Omental fat pad (tissue), 4 donors: ENCODE data around the gene CLNS1A. TPM values are rescaled to one million over a fixed set of nuclear protein-coding genes. Genes with fewer than 3 reads are reported as not detected.
"Not testable (repeated sequence)": the region's sequence is repeated elsewhere in the genome, so short reads cannot be mapped to it uniquely, and the experiment has no call there.

ENCODE experiments used
- ATAC-seq: fragments of 150-250 bp; one replicate; pipeline ENCODE4 v1.9.1; 2016; ENCODE audit warnings: mild to moderate bottlenecking, moderate library complexity; ENCODE audit not compliant: low FRiP score
- DNase-seq: peaks from one replicate; pipeline ENCODE4 v3.0.0-alpha.2; 2019; ENCODE audit warnings: low spot score
- small RNA-seq: library from RNA; depleted of rRNA; stranded (forward); fragments of <200 nt; gene quantifications from one replicate; pipeline ENCODE3, GENCODE V24; 2016
- total RNA-seq, 4 donors: library from RNA; depleted of rRNA; stranded (reverse); fragments of >200 nt; gene quantifications; one replicate each; pipeline ENCODE4 v1.1.0, GENCODE V29; 2016
- TF ChIP-seq, protein P1 (sequence below), 3 donors: fragments of 450-650 bp; IDR thresholded peaks; one replicate each; pipeline ENCODE4 v1.5.1; 2016 to 2017; ENCODE audit warnings: antibody characterized with exemption in 3 of 3, mild to moderate bottlenecking in 3 of 3, moderate library complexity in 2 of 3

The CLNS1A gene
- total RNA-seq, 4 donors from 2014 or later = 34.7 to 104 (median 75.5) TPM

DNA sequence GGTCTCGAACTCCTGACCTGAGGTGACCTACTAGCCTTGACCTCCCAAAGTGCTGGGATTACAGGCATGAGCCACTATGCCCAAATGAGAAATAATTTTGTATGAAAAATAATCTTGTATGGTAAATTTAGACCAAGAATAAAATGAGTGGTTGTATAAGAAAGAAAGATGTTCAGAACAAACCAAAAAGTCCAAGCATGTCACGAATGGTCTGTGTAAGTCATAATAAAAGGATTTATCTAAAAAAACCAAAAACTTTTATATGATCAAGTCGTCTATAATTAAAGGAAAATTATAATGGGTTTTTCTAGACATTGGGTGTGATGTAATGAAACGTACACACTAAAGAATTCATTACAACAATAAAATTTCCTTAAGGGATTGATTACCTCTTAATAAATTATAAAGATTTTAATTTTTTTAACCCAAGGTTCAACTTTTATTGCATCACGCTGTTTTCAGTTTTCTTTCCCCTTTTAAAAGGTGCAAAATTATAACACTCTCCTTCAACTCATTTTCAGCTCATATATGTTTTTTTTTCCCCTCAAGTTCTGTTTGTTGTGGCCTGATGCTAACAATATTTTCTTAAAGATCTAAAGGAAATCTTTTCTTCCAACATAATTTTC lies 56.8 kb downstream of the CLNS1A start:
- TF ChIP-seq, protein P1, sequence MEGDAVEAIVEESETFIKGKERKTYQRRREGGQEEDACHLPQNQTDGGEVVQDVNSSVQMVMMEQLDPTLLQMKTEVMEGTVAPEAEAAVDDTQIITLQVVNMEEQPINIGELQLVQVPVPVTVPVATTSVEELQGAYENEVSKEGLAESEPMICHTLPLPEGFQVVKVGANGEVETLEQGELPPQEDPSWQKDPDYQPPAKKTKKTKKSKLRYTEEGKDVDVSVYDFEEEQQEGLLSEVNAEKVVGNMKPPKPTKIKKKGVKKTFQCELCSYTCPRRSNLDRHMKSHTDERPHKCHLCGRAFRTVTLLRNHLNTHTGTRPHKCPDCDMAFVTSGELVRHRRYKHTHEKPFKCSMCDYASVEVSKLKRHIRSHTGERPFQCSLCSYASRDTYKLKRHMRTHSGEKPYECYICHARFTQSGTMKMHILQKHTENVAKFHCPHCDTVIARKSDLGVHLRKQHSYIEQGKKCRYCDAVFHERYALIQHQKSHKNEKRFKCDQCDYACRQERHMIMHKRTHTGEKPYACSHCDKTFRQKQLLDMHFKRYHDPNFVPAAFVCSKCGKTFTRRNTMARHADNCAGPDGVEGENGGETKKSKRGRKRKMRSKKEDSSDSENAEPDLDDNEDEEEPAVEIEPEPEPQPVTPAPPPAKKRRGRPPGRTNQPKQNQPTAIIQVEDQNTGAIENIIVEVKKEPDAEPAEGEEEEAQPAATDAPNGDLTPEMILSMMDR (IDR thresholded peaks at IDR 0.05) = no peak
- DNase-seq = no peak
- ATAC-seq = no peak

DNA sequence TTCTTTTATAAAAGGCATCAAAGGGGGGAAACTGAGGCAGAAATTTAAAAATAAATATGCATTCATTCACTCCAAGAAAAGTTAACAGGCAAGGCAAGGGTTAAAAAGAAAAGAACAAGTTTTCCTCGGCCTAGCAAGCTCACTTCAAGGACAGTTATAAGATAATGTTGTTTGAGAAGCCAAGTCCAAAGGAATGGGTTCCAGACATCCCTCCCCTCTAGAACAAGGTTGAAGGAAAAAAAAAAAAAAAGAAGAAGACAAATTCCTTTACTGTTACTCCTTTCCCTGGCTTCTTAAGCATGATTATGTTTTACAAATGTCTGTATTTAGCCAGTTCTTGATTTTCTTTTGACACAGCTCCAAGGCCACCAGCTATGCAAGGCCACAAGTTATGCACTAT lies 62.2 kb downstream of the CLNS1A start:
- not testable (repeated sequence) for DNase-seq, ATAC-seq

DNA sequence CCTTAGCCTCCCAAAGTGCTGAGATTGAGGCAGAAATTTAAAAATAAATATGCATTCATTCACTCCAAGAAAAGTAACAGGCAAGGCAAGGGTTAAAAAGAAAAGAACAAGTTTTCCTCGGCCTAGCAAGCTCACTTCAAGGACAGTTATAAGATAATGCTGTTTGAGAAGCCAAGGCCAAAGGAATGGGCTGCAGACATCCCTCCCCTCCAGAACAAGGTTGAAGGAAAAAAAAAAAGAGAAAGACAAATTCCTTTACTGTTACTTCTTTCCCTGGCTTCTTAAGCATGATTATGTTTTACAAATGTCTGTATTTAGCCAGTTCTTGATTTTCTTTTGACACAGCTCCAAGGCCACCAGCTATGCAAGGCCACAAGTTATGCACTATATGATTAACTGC lies 66.7 kb downstream of the CLNS1A start:
- not testable (repeated sequence) for DNase-seq, ATAC-seq

DNA sequence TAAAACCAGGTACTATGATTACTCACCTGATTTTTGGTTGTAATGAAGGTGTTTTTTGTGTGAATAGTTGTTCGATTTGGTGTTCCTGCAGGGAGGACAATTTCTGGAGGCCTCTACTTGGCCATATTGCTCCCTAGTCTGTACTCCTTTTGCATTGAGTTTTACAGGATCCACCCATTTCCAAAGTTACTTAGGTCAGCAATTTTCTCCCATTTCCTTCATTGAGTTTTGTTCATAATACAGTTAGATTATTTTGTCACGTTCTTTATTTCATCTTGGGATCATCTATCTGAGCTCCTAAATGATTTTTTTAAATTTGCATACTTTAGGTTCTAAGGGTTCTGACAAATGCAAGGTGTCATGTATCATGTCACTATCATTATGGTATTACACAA lies 67.9 kb downstream of the CLNS1A start:
- TF ChIP-seq, protein P1 (IDR thresholded peaks at IDR 0.05) = no peak
- ATAC-seq (no peak), DNase-seq (no peak)

DNA sequence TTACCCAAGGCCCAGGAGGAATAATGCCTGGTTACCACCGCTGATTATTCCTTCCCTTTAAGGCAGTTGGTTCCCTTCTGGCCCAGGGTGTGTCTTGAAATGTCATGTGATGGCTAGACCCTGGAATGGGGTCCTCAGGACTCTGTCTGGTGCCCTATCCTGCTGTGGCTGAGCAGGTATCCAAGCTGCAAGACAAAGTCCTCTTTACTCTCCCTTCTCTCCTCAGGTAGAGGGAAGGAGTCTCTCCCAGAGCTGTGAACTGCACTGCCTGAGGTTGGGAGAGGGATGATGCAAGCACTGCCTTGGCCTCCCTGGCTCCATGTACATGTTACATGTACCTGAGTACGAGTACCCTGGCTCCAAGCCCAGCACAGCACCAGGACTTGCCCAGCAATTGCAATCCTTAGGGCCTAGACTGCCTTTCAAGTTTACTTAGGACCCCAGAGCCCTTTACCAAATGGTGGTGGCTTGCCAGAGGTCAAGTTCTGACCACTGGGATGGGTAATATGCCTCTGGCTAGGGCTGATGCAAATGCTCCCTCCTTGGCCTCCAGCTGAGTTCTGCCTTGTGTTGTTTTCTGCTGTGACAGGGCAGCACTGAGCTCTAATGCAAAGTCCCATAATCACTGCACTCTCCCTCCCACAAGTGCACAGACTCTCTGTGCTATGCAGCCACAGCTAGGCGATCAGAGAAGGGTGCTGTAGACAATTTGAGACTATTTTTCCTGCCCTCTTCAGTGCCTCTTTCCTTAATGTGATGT lies 68.5 kb downstream of the CLNS1A start:
- TF ChIP-seq, protein P1 (IDR thresholded peaks at IDR 0.05) = no peak
- ATAC-seq = no peak

DNA sequence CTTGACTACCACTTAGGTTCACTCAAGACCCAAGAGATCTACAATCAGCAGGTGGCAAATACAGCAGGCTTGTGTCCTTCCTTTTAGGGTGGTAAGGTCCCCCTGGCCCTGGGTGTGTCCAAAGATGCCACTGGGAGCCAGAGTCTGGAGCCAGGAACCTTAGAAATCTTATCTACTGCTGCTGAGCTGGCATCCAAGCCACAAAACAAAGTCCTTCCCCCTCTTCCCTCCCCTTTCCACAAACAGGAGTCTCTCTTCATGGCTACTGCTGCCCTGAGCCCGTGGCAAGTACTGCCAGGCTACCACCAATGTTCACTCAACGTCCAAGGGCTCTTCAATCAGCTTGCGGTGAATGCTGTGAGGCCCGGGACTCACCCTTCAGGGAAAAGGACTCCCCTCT lies 69.3 kb downstream of the CLNS1A start:
- TF ChIP-seq, protein P1 (IDR thresholded peaks at IDR 0.05) = no peak
- ATAC-seq (no peak), DNase-seq (no peak)

More for the DNA sequence above, 68.5 kb downstream of the CLNS1A start:
- DNase-seq = no peak

Small RNA genes within 50 kb of the gene (small RNA-seq; reads per million reads assigned to genes)
- gene RNU7-59P = not detected

Other genes starting within 250 kb of the CLNS1A start
- 10 to 100 TPM; 17.7 to 36.7 (median 22.3) TPM for gene PAK1, start 163.7 kb downstream of the CLNS1A start, total RNA-seq
- 1 to 10 TPM in 2 of 4 donors, under 1 TPM in 2; 0.47 to 1.7 (median 0.93) TPM for gene AQP11, start 47.8 kb downstream of the CLNS1A start, total RNA-seq
- 10 to 100 TPM; 42.2 to 60.7 (median 46.6) TPM for gene RSF1, start 182.9 kb upstream of the CLNS1A start, total RNA-seq
- gene AAMDC, start 183.3 kb upstream of the CLNS1A start, total RNA-seq = 10 to 100 TPM; 10.4 to 47.6 (median 37.7) TPM